Prostate gland (tissue), 2 donors: ENCODE measurements around the gene EIF3I. TPM values are rescaled to one million over a fixed set of nuclear protein-coding genes. Genes with fewer than 3 reads are reported as not detected.
A peak's percentile ranks its signal among the peaks of the same experiment; 100 is the strongest.

Experiments used
- DNase-seq: peaks from one replicate; pipeline ENCODE4 v3.0.0-alpha.2; 2019; ENCODE audit warnings: low spot score
- H3K27ac ChIP-seq, 2 donors: fragments of 200-600 bp; sonication (generic); 2 replicates each; pipeline ENCODE4 v1.5.1; 2017 to 2019
- H3K27me3 ChIP-seq: fragments of 200-600 bp; sonication (generic); replicated peaks from 2 replicates; pipeline ENCODE4 v1.5.1; 2019; ENCODE audit not compliant: insufficient read depth
- H3K36me3 ChIP-seq, 2 donors: fragments of 200-600 bp; sonication (generic); 1 replicate in 1 of 2; 2 replicates in 1 of 2; pipeline versions ENCODE4 v1.5.1 to v1.8.1; 2017 to 2019
- H3K4me1 ChIP-seq: fragments of 200-600 bp; sonication (generic); replicated peaks from 2 replicates; pipeline ENCODE4 v1.5.1; 2019
- H3K4me3 ChIP-seq, 2 donors: fragments of 200-600 bp; sonication (generic); 2 replicates each; pipeline ENCODE4 v1.5.1; 2017 to 2019
- H3K9me3 ChIP-seq: fragments of 200-600 bp; sonication (generic); 2 replicates; pipeline ENCODE4 v1.5.1; 2017
- POLR2A ChIP-seq: fragments of 450-650 bp; IDR thresholded peaks from one replicate; pipeline ENCODE4 v1.6.1; 2016; ENCODE audit warnings: antibody characterized with exemption, mild to moderate bottlenecking
- POLR2AphosphoS5 ChIP-seq: sonication (generic); formaldehyde crosslinking; IDR thresholded peaks from one replicate; pipeline ENCODE4 v1.6.1; 2017; ENCODE audit warnings: antibody characterized with exemption
- WGBS: methylation state at CpG from one replicate; pipeline ENCODE4 v1.1.5; 2018; 5-methylcytosine and 5-hydroxymethylcytosine counted together
- intact Hi-C: fragments of 100-400 bp; cut with DNase I; formaldehyde crosslinking; loops from one replicate; pipeline ENCODE4 v1.14.2; 2022
- total RNA-seq, 2 donors: library from RNA; depleted of rRNA; stranded (reverse); fragments of >200 nt; gene quantifications; one replicate each; pipeline ENCODE4 v1.1.0, GENCODE V29; 2016
- TF ChIP-seq, protein P1 (sequence below), 4 experiments: fragments of 200-600 bp in 2 of 4; fragments of 450-650 bp in 2 of 4; sonication (generic) in 2 of 4; IDR thresholded peaks; 1 replicate in 3 of 4; 2 replicates in 1 of 4; pipeline ENCODE4 v1.5.1; 2016 to 2019; ENCODE audit warnings: antibody characterized with exemption in 4 of 4, mild to moderate bottlenecking in 2 of 4, moderate library complexity in 2 of 4

Gene EIF3I
- total RNA-seq, 2 donors from 2014 or later, result 158 to 181 TPM

DNA sequence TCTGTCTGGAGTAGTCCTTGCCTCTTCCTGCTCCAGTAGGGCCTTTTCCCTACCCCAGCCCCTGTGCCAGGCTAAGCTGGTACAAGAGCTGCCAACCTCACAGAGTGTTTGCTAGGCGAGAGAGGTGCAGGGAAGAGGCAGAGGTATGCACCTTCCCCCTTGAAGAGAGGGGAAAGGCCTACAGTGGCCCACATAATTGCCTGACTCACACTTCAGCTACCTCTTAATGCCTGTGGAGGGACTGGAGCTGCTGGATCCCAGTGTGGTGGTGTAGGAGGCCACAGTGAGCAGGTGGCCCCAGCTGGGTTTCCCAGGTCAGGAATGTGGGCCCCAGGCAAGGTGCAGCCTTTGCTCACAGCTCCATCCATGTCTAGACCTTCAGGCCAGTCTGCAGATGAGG lies 25.1 kb upstream of the EIF3I start:
- WGBS, result 74% methylated on average over 1 of the region's 1 CpG
- H3K36me3 ChIP-seq, result peaks cover 19 to 32% of the 10 kb centered on the region in 2 donors

DNA sequence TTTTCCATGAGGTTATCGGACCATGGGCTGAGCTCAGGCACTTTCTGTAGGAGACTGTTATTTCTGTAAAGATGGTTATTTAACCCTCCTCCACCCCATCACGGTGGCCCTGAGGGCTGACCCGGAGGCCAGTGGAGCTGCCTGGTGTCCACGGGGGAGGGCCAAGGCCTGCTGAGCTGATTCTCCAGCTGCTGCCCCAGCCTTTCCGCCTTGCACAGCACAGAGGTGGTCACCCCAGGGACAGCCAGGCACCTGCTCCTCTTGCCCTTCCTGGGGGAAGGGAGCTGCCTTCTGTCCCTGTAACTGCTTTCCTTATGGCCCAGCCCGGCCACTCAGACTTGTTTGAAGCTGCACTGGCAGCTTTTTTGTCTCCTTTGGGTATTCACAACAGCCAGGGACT lies 24.4 kb upstream of the EIF3I start:
- no peak for TF ChIP-seq POLR2A
- TF ChIP-seq POLR2AphosphoS5, result no peak
- TF ChIP-seq, protein P1, sequence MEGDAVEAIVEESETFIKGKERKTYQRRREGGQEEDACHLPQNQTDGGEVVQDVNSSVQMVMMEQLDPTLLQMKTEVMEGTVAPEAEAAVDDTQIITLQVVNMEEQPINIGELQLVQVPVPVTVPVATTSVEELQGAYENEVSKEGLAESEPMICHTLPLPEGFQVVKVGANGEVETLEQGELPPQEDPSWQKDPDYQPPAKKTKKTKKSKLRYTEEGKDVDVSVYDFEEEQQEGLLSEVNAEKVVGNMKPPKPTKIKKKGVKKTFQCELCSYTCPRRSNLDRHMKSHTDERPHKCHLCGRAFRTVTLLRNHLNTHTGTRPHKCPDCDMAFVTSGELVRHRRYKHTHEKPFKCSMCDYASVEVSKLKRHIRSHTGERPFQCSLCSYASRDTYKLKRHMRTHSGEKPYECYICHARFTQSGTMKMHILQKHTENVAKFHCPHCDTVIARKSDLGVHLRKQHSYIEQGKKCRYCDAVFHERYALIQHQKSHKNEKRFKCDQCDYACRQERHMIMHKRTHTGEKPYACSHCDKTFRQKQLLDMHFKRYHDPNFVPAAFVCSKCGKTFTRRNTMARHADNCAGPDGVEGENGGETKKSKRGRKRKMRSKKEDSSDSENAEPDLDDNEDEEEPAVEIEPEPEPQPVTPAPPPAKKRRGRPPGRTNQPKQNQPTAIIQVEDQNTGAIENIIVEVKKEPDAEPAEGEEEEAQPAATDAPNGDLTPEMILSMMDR (IDR thresholded peaks at IDR 0.05), result no peak
- WGBS, result 71% methylated on average over 6 of the region's 6 CpGs
- Histone ChIP-seq H3K27ac (no peak overlapping the region), H3K4me1 (peaks cover 4% of the 10 kb centered on the region), H3K9me3 (no peaks in the 10 kb centered on the region), H3K36me3 (peaks cover 18 to 24% of the 10 kb centered on the region in 2 donors), H3K4me3 (no peak overlapping the region), H3K27me3 (no peaks in the 10 kb centered on the region)
- DNase-seq, result no peak
- intact Hi-C loops, result no loop called here

More for the DNA sequence above, 25.1 kb upstream of the EIF3I start:
- Histone ChIP-seq H3K4me1 (peaks cover 4% of the 10 kb centered on the region), H3K9me3 (no peaks in the 10 kb centered on the region), H3K27me3 (no peaks in the 10 kb centered on the region), H3K4me3 (no peak overlapping the region), H3K27ac (no peak overlapping the region)
- intact Hi-C loops, result no loop called here
- DNase-seq, result no peak
- TF ChIP-seq POLR2A (no peak), POLR2AphosphoS5 (no peak)
- TF ChIP-seq, protein P1 (IDR thresholded peaks at IDR 0.05), result no peak

DNA sequence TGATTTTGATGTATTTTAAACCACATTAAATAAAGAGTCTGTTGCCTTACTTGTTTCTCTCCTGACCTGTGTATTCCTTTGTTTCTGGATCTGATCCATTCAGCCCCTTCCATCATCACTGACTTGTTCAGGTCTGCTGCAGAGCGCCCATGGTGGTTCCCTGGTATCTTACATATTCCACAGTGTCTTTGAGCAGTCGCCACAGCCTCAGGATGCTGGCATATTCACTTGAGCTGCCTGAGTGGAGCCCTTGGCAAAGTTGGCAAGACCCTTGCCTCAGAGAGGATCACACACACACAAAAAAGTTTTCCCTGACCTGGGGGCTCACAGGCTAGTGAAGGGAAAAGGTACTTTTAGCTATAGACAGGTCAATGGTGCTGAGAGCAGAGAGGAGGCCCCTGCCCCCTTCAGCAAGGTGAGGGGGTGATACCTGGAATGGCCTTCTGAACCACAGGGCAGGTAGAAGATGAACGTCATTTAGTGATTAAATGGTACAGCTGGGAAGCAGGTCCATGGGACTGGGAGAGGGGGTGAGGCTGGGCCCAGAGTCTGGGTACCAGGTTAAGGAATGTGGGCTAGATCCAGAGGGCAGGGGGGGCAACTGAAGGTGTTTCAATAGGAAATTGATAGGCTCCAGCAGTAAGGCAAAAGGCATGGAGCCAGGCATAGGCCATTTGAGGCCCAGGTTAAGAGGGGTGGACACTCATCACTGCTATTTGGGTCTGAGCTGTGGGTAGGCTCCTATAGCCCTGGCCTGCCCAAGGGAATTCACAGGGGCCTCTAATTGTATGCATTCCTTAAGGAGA lies 23.8 kb upstream of the EIF3I start:
- Histone ChIP-seq H3K36me3 (peaks cover 15 to 19% of the 10 kb centered on the region in 2 donors), H3K27ac (no peak overlapping the region), H3K4me1 (peaks cover 4% of the 10 kb centered on the region), H3K4me3 (no peak overlapping the region), H3K9me3 (no peaks in the 10 kb centered on the region), H3K27me3 (no peaks in the 10 kb centered on the region)
- DNase-seq, result no peak
- intact Hi-C loops, result no loop called here
- TF ChIP-seq POLR2AphosphoS5, result no peak
- TF ChIP-seq, protein P1 (IDR thresholded peaks at IDR 0.05), result no peak
- TF ChIP-seq POLR2A, result no peak
- 81% methylated on average over 3 of the region's 3 CpGs for WGBS

DNA sequence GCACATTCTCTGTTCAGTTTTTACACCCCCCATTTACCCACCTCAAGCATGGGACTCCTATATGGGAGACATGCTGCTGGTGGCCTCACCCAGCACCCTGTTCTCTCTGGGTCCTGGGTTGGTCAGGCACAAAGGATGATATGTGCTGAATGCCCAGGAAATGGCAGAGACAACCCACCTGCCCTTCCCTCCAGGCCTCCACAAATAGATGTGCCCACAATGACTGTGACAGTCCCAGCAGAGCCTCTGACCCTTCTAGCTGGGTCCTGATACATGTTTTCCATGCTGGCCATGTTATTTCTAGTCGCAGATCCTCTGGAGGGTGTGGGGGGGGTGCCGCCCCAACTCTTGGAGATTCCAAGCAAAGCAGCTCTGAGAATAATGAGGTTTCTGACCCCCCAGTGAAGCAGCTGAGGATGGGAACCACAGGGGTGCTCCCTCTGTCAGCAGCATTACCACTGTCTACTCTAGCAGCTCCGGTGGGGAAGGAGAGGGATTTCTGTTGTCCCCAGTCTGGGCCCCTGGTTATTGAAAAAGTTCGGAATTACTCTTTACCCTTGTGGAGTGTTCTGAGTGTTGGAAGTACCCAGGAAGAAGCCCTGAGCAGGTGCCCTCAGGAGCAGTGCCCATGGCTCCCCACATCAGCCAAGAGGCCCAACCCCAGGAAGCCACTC lies 23.0 kb upstream of the EIF3I start:
- no peaks in the 10 kb centered on the region for H3K9me3 ChIP-seq
- no peak overlapping the region for H3K4me3 ChIP-seq
- peak overlapping the region; percentile 75 for H3K27ac ChIP-seq
- DNase-seq, result no peak
- 50% methylated on average over 4 of the region's 4 CpGs for WGBS
- H3K36me3 ChIP-seq, result peaks cover 11 to 17% of the 10 kb centered on the region in 2 donors
- H3K27me3 ChIP-seq, result no peaks in the 10 kb centered on the region
- peaks cover 4% of the 10 kb centered on the region for H3K4me1 ChIP-seq
- intact Hi-C loops, result no loop called here
- TF ChIP-seq POLR2AphosphoS5 (no peak), POLR2A (no peak)
- TF ChIP-seq, protein P1 (IDR thresholded peaks at IDR 0.05), result no peak
